ENCODE measurements around the gene LRTM2.

Gene LRTM2

DNA sequence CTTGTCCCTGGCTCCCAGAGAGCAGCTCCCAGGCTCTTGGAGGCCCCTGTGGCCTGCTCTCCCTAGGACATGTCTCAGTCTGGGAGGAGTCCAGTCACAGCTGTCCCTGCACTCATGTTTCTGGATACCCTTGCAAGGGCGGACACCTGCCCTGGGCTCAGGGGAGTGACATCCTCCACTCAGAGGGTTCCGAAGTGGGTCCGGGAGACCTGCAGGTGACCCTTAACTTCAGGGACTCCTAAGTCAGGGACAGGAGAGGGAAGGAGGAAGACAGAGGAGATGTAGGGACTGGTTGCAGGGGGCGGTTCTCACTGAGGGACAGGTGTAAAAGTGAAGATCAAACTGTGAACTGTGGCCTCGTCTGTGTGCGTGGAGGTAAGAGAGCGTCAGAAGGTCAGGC, 60.5 kb downstream of the LRTM2 start:
- no peak for TF ChIP-seq SIN3A (IDR thresholded peaks at IDR 0.05; ENCODE audit: borderline replicate concordance, insufficient read depth, low read length)
- TF ChIP-seq TAF1 (IDR thresholded peaks at IDR 0.05; ENCODE audit: borderline replicate concordance, insufficient read depth, low read length), result no peak
- TF ChIP-seq POLR2AphosphoS5 (IDR thresholded peaks at IDR 0.05; ENCODE audit: low read depth, low read length), result no peak
- TF ChIP-seq, protein P1, sequence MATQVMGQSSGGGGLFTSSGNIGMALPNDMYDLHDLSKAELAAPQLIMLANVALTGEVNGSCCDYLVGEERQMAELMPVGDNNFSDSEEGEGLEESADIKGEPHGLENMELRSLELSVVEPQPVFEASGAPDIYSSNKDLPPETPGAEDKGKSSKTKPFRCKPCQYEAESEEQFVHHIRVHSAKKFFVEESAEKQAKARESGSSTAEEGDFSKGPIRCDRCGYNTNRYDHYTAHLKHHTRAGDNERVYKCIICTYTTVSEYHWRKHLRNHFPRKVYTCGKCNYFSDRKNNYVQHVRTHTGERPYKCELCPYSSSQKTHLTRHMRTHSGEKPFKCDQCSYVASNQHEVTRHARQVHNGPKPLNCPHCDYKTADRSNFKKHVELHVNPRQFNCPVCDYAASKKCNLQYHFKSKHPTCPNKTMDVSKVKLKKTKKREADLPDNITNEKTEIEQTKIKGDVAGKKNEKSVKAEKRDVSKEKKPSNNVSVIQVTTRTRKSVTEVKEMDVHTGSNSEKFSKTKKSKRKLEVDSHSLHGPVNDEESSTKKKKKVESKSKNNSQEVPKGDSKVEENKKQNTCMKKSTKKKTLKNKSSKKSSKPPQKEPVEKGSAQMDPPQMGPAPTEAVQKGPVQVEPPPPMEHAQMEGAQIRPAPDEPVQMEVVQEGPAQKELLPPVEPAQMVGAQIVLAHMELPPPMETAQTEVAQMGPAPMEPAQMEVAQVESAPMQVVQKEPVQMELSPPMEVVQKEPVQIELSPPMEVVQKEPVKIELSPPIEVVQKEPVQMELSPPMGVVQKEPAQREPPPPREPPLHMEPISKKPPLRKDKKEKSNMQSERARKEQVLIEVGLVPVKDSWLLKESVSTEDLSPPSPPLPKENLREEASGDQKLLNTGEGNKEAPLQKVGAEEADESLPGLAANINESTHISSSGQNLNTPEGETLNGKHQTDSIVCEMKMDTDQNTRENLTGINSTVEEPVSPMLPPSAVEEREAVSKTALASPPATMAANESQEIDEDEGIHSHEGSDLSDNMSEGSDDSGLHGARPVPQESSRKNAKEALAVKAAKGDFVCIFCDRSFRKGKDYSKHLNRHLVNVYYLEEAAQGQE (IDR thresholded peaks at IDR 0.05; ENCODE audit: insufficient read depth in 1 of 2, low read depth in 2 of 2, low read length in 2 of 2), result no peak

GRCh38 chr12:1881301-1881700, 60.9 kb downstream of the LRTM2 start:
- TF ChIP-seq POLR2AphosphoS5 (IDR thresholded peaks at IDR 0.05; ENCODE audit: low read depth, low read length) (no peak), FOXP2 (optimal IDR thresholded peaks at IDR 0.05; ENCODE audit: borderline replicate concordance, extremely low read depth, extremely low read length, insufficient read depth) (no peak), SIN3A (IDR thresholded peaks at IDR 0.05; ENCODE audit: borderline replicate concordance, insufficient read depth, low read length) (no peak), TAF1 (IDR thresholded peaks at IDR 0.05; ENCODE audit: borderline replicate concordance, insufficient read depth, low read length) (no peak)
- TF ChIP-seq, protein P1 (IDR thresholded peaks at IDR 0.05; ENCODE audit: insufficient read depth in 1 of 2, low read depth in 2 of 2, low read length in 2 of 2), result no peak

GRCh38 chr12:1881936-1882335, 61.6 kb downstream of the LRTM2 start:
- TF ChIP-seq FOXP2 (optimal IDR thresholded peaks at IDR 0.05; ENCODE audit: borderline replicate concordance, extremely low read depth, extremely low read length, insufficient read depth) (no peak), POLR2AphosphoS5 (IDR thresholded peaks at IDR 0.05; ENCODE audit: low read depth, low read length) (no peak)
- TF ChIP-seq, protein P1 (IDR thresholded peaks at IDR 0.05; ENCODE audit: insufficient read depth in 1 of 2, low read depth in 2 of 2, low read length in 2 of 2), result no peak

GRCh38 chr12:1882405-1882804, 62.0 kb downstream of the LRTM2 start:
- TF ChIP-seq TAF1 (IDR thresholded peaks at IDR 0.05; ENCODE audit: borderline replicate concordance, insufficient read depth, low read length) (no peak), FOXP2 (optimal IDR thresholded peaks at IDR 0.05; ENCODE audit: borderline replicate concordance, extremely low read depth, extremely low read length, insufficient read depth) (no peak), POLR2AphosphoS5 (IDR thresholded peaks at IDR 0.05; ENCODE audit: low read depth, low read length) (no peak), SIN3A (IDR thresholded peaks at IDR 0.05; ENCODE audit: borderline replicate concordance, insufficient read depth, low read length) (no peak)
- TF ChIP-seq, protein P1 (IDR thresholded peaks at IDR 0.05; ENCODE audit: insufficient read depth in 1 of 2, low read depth in 2 of 2, low read length in 2 of 2), result no peak

DNA sequence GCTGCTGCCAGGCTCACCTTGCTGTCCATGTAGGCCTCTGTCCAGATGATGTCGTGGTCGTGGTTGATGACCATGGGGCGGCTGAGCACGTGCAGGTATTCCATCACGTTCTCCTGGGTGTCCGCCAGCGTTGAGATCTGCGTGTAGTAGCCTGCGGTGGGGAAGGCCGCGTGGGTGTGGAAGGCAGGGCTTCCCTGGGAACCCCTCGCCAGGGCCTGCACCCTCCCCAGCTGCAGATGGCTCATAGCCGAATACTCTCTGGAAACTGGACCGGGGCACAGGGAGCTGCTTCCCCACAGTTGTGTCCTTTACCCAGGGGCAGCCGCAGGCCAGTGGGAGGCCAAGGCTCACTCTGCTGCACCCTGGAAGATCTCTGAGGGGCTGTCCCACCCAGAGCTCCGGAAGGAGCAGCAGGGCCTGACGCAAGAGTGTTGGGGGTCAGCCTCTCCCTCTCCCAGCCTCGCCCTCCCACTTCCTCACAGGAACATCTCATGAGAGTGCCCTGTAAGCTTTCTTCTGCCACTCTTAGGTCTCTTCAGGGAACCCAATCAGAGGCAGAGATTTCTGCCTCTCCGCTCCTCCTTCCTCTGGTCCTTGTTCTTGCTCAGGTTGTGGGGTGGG, 62.6 kb downstream of the LRTM2 start:
- no peak for TF ChIP-seq SIN3A (IDR thresholded peaks at IDR 0.05; ENCODE audit: borderline replicate concordance, insufficient read depth, low read length)
- TF ChIP-seq, protein P1 (IDR thresholded peaks at IDR 0.05; ENCODE audit: insufficient read depth in 1 of 2, low read depth in 2 of 2, low read length in 2 of 2), result no peak
- no peak for TF ChIP-seq TAF1 (IDR thresholded peaks at IDR 0.05; ENCODE audit: borderline replicate concordance, insufficient read depth, low read length)
- TF ChIP-seq POLR2AphosphoS5 (IDR thresholded peaks at IDR 0.05; ENCODE audit: low read depth, low read length), result no peak
- TF ChIP-seq FOXP2 (optimal IDR thresholded peaks at IDR 0.05; ENCODE audit: borderline replicate concordance, extremely low read depth, extremely low read length, insufficient read depth), result no peak

All from PFSK-1 (cell line).